ENCODE results near the gene EPB41. TPM values are rescaled to one million over a fixed set of nuclear protein-coding genes. Genes with fewer than 3 reads are reported as not detected.
"Not testable (repeated sequence)": the region's sequence is repeated elsewhere in the genome, so short reads cannot be mapped to it uniquely, and the experiment has no call there.

The EPB41 gene
- total and polyA plus RNA-seq, 2 experiments from 2014 or later: 26.8 to 112 TPM

DNA sequence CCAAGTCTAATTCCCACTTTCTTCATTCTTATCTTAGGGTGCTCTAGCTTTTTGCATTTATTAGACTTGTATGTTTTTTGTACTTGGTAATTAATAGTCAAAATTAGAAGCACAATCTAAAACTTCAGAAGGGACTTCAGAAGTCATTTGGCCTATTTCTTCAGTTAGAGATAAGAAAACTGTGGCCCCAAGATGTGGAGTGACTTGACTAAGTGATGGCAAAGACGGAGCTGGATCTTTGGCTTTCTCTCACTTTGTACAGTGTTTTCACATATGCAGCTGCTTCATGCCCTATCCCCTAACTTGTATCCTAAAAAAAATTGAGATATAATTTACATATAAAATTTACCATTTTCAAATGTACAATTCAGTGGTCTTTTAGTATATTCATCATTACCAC, 21.7 kb downstream of the EPB41 start:
- H3K9me2 ChIP-seq (ENCODE audit: insufficient read depth): no peaks in the 10 kb centered on the region
- H3K36me3 ChIP-seq (ENCODE audit: insufficient read depth): no peaks in the 10 kb centered on the region
- H3F3A ChIP-seq (replicated peaks; ENCODE audit: low read depth): no peaks in the 10 kb centered on the region
- peaks cover 6% of the 10 kb centered on the region for H3K27me3 Mint-ChIP-seq (ENCODE audit: insufficient read depth, low read depth, poor library complexity)
- H3K27ac Mint-ChIP-seq: no peak overlapping the region
- no peaks in the 10 kb centered on the region for H3K9me3 Mint-ChIP-seq
- H3K79me2 ChIP-seq (replicated peaks; ENCODE audit: insufficient read depth): peaks cover 85% of the 10 kb centered on the region
- no peaks in the 10 kb centered on the region for H3K27me3 ChIP-seq (ENCODE audit: insufficient read depth)
- H3K4me2 ChIP-seq: no peak overlapping the region
- no peak overlapping the region; the same call in 2 of the 3 replicates for H3K4me3 Mint-ChIP-seq
- no peaks in the 10 kb centered on the region for H3K36me3 Mint-ChIP-seq (ENCODE audit: low read depth)
- H3K4me3 ChIP-seq: no peak overlapping the region
- no peak overlapping the region for H2AFZ ChIP-seq
- H3K27ac ChIP-seq (ENCODE audit: low read depth): peak overlapping the region; percentile 76; the same call in 1 of the 2 replicates
- H3K4me1 Mint-ChIP-seq: peaks cover 9% of the 10 kb centered on the region
- TF ChIP-seq, protein P1, sequence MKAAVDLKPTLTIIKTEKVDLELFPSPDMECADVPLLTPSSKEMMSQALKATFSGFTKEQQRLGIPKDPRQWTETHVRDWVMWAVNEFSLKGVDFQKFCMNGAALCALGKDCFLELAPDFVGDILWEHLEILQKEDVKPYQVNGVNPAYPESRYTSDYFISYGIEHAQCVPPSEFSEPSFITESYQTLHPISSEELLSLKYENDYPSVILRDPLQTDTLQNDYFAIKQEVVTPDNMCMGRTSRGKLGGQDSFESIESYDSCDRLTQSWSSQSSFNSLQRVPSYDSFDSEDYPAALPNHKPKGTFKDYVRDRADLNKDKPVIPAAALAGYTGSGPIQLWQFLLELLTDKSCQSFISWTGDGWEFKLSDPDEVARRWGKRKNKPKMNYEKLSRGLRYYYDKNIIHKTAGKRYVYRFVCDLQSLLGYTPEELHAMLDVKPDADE (IDR thresholded peaks at IDR 0.05): no peak
- no peaks in the 10 kb centered on the region for H3K4me1 ChIP-seq (ENCODE audit: insufficient read depth)
- peaks cover 16% of the 10 kb centered on the region for H4K20me1 ChIP-seq (replicated peaks; ENCODE audit: insufficient read depth)
- no peak for DNase-seq (ENCODE audit: low spot score)
- no peak for ATAC-seq

DNA sequence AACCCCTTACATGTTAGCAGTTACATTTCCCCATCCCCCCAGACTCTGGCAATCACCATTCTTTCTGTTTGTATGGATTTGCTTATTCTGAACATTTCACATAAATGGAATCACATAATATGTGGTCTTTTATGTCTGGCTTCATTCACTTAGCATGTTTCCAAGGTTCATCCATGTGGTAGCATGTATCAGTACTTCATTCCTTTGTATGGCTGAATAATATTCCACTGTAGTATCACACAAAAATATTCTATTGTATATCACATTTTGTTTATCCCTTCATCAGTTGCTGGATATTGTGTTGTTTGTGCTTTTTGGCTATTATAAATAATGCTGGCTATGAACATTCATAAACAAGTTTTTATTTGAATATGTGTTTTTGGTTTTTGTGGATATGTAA, 22.2 kb downstream of the EPB41 start:
- ATAC-seq: no peak
- H3K79me2 ChIP-seq (replicated peaks; ENCODE audit: insufficient read depth): peaks cover 80% of the 10 kb centered on the region

DNA sequence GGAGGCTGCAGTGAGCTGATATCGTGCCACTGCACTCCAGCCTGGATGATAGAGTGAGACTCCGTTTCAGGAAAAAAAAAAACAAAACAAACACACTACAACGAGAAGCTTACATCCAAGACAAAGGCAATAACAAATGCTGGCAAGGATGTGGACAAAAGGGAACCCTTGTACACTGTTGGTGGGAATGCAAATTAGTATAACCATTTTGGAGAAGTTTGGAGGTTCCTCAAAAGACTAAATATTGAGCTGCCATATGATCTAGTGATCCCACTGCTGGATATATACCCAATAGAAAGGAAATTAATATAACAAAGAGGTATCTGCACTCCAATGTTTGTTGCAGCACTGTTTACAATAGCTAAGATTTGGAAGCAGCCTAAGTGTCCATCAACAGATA, 29.2 kb downstream of the EPB41 start:
- not testable (repeated sequence) for H3K27me3 Mint-ChIP-seq (ENCODE audit: insufficient read depth, low read depth, poor library complexity); H3K4me3 ChIP-seq; H3K27ac Mint-ChIP-seq; H3K27me3 ChIP-seq (ENCODE audit: insufficient read depth); ATAC-seq; H3F3A ChIP-seq (replicated peaks; ENCODE audit: low read depth); H3K36me3 ChIP-seq (ENCODE audit: insufficient read depth); H3K9me3 Mint-ChIP-seq; H3K27ac ChIP-seq (ENCODE audit: low read depth); H3K36me3 Mint-ChIP-seq (ENCODE audit: low read depth); H3K9me2 ChIP-seq (ENCODE audit: insufficient read depth); H4K20me1 ChIP-seq (replicated peaks; ENCODE audit: insufficient read depth); DNase-seq (ENCODE audit: low spot score); H2AFZ ChIP-seq; H3K4me2 ChIP-seq; H3K4me1 ChIP-seq (ENCODE audit: insufficient read depth); H3K4me3 Mint-ChIP-seq
- H3K79me2 ChIP-seq (replicated peaks; ENCODE audit: insufficient read depth): peaks cover 77% of the 10 kb centered on the region
- H3K4me1 Mint-ChIP-seq: peaks cover 14% of the 10 kb centered on the region

More for the DNA sequence above, 22.2 kb downstream of the EPB41 start:
- Histone ChIP-seq H3K27ac (ENCODE audit: low read depth) (no peak overlapping the region), H3K4me2 (no peak overlapping the region), H3K4me3 (no peak overlapping the region), H4K20me1 (replicated peaks; ENCODE audit: insufficient read depth) (peaks cover 16% of the 10 kb centered on the region), H3K9me2 (ENCODE audit: insufficient read depth) (no peaks in the 10 kb centered on the region), H2AFZ (no peak overlapping the region), H3K36me3 (ENCODE audit: insufficient read depth) (no peaks in the 10 kb centered on the region), H3K4me1 (ENCODE audit: insufficient read depth) (no peaks in the 10 kb centered on the region), H3F3A (replicated peaks; ENCODE audit: low read depth) (no peaks in the 10 kb centered on the region), H3K27me3 (ENCODE audit: insufficient read depth) (no peaks in the 10 kb centered on the region)
- DNase-seq (ENCODE audit: low spot score): no peak
- no peaks in the 10 kb centered on the region for H3K9me3 Mint-ChIP-seq
- H3K27me3 Mint-ChIP-seq (ENCODE audit: insufficient read depth, low read depth, poor library complexity): peaks cover 8% of the 10 kb centered on the region
- no peak overlapping the region for H3K4me3 Mint-ChIP-seq
- H3K27ac Mint-ChIP-seq: no peak overlapping the region
- no peak for TF ChIP-seq ZNF331 (CRISPR knock-in tag; IDR thresholded peaks at IDR 0.05; ENCODE audit: low read depth)
- no peak for TF ChIP-seq EZH2 (IDR thresholded peaks at IDR 0.05; ENCODE audit: low read depth, unreplicated experiment)
- TF ChIP-seq EZH2phosphoT487 (IDR thresholded peaks at IDR 0.05; ENCODE audit: unreplicated experiment): no peak
- no peak for TF ChIP-seq STAT1 (IDR thresholded peaks at IDR 0.05; ENCODE audit: unreplicated experiment)
- TF ChIP-seq, protein P2, sequence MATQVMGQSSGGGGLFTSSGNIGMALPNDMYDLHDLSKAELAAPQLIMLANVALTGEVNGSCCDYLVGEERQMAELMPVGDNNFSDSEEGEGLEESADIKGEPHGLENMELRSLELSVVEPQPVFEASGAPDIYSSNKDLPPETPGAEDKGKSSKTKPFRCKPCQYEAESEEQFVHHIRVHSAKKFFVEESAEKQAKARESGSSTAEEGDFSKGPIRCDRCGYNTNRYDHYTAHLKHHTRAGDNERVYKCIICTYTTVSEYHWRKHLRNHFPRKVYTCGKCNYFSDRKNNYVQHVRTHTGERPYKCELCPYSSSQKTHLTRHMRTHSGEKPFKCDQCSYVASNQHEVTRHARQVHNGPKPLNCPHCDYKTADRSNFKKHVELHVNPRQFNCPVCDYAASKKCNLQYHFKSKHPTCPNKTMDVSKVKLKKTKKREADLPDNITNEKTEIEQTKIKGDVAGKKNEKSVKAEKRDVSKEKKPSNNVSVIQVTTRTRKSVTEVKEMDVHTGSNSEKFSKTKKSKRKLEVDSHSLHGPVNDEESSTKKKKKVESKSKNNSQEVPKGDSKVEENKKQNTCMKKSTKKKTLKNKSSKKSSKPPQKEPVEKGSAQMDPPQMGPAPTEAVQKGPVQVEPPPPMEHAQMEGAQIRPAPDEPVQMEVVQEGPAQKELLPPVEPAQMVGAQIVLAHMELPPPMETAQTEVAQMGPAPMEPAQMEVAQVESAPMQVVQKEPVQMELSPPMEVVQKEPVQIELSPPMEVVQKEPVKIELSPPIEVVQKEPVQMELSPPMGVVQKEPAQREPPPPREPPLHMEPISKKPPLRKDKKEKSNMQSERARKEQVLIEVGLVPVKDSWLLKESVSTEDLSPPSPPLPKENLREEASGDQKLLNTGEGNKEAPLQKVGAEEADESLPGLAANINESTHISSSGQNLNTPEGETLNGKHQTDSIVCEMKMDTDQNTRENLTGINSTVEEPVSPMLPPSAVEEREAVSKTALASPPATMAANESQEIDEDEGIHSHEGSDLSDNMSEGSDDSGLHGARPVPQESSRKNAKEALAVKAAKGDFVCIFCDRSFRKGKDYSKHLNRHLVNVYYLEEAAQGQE (IDR thresholded peaks at IDR 0.05; ENCODE audit: unreplicated experiment): no peak
- no peak for TF ChIP-seq ZNF114 (CRISPR knock-in tag; IDR thresholded peaks at IDR 0.05)
- TF ChIP-seq, protein P1 (IDR thresholded peaks at IDR 0.05): no peak
- TF ChIP-seq NANOG (IDR thresholded peaks at IDR 0.05; ENCODE audit: borderline replicate concordance): no peak
- TF ChIP-seq POLR2AphosphoS5 (IDR thresholded peaks at IDR 0.05; ENCODE audit: low read depth): no peak
- peaks cover 12% of the 10 kb centered on the region for H3K4me1 Mint-ChIP-seq
- H3K36me3 Mint-ChIP-seq (ENCODE audit: low read depth): no peaks in the 10 kb centered on the region
